ENCODE results near the gene SSBP3. TPM values are rescaled to one million over a fixed set of nuclear protein-coding genes. Genes with fewer than 3 reads are reported as not detected.

Gene SSBP3
- total RNA-seq, 1 donor from 2014 or later, result 104 TPM

GRCh38 chr1:54284781-54285529, 121.2 kb downstream of the SSBP3 start:
- intact Hi-C loops (cut with DNase I), result no loop called here
- no peak for ATAC-seq
- no peak for DNase-seq (ENCODE audit: low spot score)

- intact Hi-C loops (cut with DNase I), result no loop called here
- ATAC-seq (no peak), DNase-seq (ENCODE audit: low spot score) (no peak)
Measured at GRCh38 chr1:54283635-54284385, 122.4 kb downstream of the SSBP3 start.

- intact Hi-C loops (cut with DNase I), result no loop called here
- DNase-seq (ENCODE audit: low spot score) (no peak), ATAC-seq (no peak)
Measured at GRCh38 chr1:54282101-54282847, 123.9 kb downstream of the SSBP3 start.

DNA sequence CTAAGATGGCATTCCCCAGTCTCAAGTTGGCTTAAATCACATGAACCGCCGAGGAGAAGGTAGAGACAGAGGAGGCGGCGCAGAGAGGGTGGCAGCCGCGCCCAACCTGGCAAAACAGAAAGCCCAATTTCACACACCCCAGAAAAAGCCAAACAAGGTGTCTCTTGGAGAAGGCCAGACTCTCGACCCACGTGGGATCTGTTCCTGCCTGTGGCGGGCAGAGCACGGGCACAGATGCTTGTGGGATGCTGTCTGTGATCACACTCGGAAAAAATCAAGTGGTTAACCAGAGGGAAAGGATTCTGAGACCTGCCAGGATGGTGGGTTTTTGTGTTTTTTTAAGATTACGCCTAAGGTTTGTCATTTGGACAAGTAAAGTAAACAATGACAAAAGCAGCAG, 125.5 kb downstream of the SSBP3 start:
- DNase-seq (ENCODE audit: low spot score), result no peak
- intact Hi-C loops (cut with DNase I), result no loop called here
- no peak for ATAC-seq

GRCh38 chr1:54279457-54279856, 126.7 kb downstream of the SSBP3 start:
- intact Hi-C loops (cut with DNase I), result loop anchor here (10.0 kb wide), 2 partner anchors 125 to 205 kb away; partner anchors contain the start of gene SSBP3
- no peak for ATAC-seq

DNA sequence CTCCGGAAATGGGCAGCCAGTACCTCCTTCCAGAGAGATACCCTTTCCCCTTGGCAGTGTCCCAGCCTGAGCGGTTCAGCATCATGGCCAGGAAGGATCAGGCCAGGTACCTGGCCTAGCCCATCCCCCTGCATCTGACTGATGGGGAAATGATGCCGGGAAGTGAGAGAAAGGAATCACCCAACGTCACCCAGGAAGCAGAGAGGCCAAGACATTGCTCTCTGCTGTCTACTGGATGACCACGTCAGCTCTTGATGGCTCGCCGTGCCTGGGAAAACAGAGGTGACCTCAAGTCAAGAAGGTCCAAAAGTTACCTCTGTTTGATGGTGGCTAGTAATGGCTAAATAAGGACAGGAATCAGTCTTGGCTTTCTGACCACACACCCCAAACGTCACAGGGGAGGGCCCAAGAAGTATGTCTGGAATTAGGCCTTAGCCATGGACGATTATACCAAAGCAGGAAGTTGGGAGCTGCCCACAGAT, 127.2 kb downstream of the SSBP3 start:
- ATAC-seq, result peak; percentile 15
- intact Hi-C loops (cut with DNase I), result loop anchor here (10.0 kb wide), 2 partner anchors 126 to 206 kb away; partner anchors contain the start of gene SSBP3

More at GRCh38 chr1:54279457-54279856, 126.7 kb downstream of the SSBP3 start:
- DNase-seq (ENCODE audit: low spot score), result no peak

GRCh38 chr1:54277451-54278341, 128.5 kb downstream of the SSBP3 start:
- DNase-seq (ENCODE audit: low spot score) (no peak), ATAC-seq (peak; percentile 30)
- intact Hi-C loops (cut with DNase I), result loop anchor here (10.0 kb wide), 2 partner anchors 127 to 207 kb away; partner anchors contain the start of gene SSBP3

More for the DNA sequence above, 127.2 kb downstream of the SSBP3 start:
- DNase-seq (ENCODE audit: low spot score), result no peak

DNA sequence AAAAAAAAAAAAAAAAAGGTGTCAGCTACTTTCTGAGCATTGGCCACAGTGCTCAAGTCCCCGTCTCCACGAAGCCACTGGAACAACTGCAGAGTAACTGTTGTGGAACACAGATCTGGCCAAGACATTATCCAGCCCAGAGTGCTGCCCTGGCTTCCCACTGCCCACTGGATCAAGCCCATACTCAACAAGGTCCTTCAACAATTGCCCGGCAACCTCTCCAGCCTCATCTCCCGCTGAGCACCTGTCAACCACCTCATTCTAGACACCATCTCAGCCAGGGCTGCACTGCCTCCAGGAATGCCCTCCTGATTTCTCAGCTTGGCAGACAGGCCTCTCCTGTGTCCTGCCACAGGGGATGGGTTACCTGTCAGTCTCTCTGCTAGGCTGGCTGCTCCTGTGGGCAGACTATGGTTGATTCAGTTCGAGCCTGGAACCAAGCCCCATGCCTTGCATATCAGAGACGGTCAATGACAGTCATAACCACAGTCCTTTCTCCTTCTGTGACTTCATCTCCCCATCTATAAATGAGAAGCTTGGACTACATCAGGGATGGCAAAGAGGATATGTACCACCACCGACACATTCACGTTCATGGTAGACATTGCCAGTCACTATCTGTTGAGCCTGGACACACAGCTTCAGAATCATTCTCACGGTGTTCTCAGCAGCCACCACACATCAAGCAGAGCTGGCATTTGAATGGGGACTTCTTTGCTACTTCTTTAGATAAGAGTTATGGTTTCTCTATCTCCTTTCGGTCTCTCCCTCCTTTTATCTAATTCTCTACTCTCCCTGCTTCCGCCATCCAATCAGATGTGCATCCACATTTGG, 129.4 kb downstream of the SSBP3 start:
- intact Hi-C loops (cut with DNase I), result loop anchor here (10.0 kb wide), 2 partner anchors 128 to 208 kb away; partner anchors contain the start of gene SSBP3
- no peak for DNase-seq (ENCODE audit: low spot score)
- no peak for ATAC-seq

DNA sequence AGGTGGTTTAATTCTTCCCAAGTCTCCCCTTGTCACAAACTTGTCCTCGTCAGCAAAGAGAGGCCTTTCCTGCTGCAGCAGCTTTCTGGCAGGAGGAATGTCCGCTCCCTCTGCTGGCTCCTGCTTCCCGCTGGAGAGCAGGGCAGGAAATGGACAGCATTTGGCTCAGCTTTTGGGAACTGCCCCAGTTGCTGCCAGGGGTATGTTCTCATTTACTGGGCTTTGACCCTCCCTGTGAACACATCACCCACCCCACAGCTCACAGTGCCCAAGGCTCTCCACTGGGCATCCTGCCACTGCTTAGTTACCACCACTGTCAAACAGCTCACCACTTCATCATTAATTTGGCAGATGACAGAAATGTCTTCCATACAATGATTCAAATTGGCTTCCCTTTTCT, 130.8 kb downstream of the SSBP3 start:
- ATAC-seq (no peak), DNase-seq (ENCODE audit: low spot score) (no peak)
- intact Hi-C loops (cut with DNase I), result loop anchor here (10.0 kb wide), 2 partner anchors 129 to 209 kb away; partner anchors contain the start of gene SSBP3

DNA sequence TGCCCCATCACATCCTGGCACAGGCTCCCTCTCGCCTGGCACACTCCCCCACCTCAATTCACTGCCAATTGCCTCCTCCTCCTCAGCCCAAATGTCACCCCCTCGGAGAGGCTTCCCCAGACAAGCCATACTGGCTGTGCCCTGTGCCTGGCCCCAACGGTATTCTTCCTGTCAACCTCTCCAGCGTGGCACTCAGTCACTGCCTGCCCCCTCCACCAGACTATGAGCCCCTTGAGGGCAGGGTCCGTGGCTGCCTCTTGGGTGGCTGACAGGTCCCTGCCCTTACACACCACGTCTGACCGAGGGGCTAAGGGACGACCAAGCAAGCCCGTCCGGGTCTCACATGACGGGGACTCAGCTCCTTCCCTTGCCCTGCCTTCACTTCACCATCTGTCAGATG, 131.3 kb downstream of the SSBP3 start:
- no peak for DNase-seq (ENCODE audit: low spot score)
- intact Hi-C loops (cut with DNase I), result loop anchor here (10.0 kb wide), 2 partner anchors 130 to 210 kb away; partner anchors contain the start of gene SSBP3
- ATAC-seq, result no peak

- DNase-seq (ENCODE audit: low spot score) (no peak), ATAC-seq (no peak)
- intact Hi-C loops (cut with DNase I), result loop anchor here (10.0 kb wide), 2 partner anchors 130 to 210 kb away; partner anchors contain the start of gene SSBP3
Measured at GRCh38 chr1:54274448-54274847, 131.7 kb downstream of the SSBP3 start.

GRCh38 chr1:54273795-54274163, 132.4 kb downstream of the SSBP3 start:
- intact Hi-C loops (cut with DNase I), result loop anchor here (10.0 kb wide), 2 partner anchors 131 to 211 kb away; partner anchors contain the start of gene SSBP3
- ATAC-seq (peak; percentile 67), DNase-seq (ENCODE audit: low spot score) (no peak)

DNA sequence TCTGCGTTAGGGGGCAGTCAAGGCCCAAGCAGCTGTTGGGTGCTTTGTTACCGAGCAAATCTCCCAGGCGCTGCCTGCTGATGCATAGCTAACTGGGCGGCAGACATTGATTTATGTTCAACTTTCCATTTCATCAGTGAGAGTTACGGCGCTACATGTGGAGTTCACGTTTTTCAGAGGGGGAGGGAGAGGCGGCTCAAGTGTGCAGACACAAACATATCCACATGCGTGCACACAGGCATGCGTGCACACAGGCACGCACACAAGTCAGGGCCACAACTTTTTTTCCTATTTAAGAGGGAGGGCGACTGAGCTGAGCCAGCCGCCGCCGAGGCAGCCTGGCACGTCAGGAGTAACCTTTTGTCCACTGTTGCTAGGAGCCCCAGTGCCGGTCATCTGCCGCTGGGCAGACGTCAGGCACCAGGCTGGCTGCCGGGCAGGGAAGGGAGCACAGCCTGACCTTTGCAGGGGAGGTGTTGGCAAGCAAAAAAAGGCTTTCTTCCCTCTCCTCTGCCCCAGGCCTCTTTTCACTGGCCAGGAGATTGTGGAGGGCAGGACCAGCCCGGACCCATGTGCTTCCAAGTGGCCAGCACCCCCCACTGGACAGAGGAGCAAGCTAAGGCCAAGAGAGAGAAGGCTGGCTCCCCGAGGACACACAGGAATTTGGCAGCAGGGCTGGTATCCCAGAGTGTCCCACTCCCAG, 133.0 kb downstream of the SSBP3 start:
- ATAC-seq (peak; percentile 82), DNase-seq (ENCODE audit: low spot score) (peak; percentile 81)
- intact Hi-C loops (cut with DNase I), result loop anchor here (10.0 kb wide), 2 partner anchors 132 to 212 kb away; partner anchors contain the start of gene SSBP3

DNA sequence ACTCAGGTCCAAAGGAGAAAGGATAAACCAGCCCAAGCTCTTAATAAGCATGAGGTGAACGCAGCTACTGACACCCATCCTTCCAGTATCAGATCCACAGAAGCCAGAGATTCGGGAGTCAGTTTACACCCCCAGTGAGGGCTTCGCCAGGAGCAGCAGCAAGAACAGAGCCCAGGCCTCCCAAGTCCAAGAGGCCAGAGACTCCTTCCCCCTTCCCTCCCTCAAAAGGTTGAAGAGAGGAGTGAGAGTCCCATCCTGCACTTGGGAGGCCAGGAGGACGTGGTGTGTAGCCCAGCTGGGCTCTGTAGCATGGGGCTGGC, 133.5 kb downstream of the SSBP3 start:
- ATAC-seq (no peak), DNase-seq (ENCODE audit: low spot score) (no peak)
- intact Hi-C loops (cut with DNase I), result loop anchor here (10.0 kb wide), 2 partner anchors 132 to 212 kb away; partner anchors contain the start of gene SSBP3

DNA sequence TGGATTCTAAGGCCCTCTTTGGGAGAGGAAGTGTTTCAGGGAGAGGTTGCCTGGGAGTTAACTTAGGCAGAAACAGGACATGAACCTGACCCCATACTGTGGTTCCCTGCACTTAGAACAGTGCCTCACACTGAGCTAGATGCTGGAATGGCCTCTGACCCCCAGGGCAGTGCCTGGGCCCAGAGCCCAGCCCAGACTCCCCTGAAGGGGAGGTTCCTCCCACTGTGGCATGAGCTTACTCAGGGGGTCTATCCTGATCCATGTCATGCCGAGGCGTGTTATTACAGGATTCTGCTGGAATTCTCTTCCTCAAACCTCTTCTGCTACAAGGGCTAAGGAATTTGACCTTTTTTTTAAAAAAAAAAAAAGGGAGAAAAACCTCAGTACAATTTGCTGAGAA, 134.1 kb downstream of the SSBP3 start:
- DNase-seq (ENCODE audit: low spot score) (no peak), ATAC-seq (peak; percentile 5)
- intact Hi-C loops (cut with DNase I), result loop anchor here (10.0 kb wide), 2 partner anchors 133 to 213 kb away; partner anchors contain the start of gene SSBP3

GRCh38 chr1:54271341-54271740, 134.9 kb downstream of the SSBP3 start:
- ATAC-seq, result no peak
- DNase-seq (ENCODE audit: low spot score), result no peak
- intact Hi-C loops (cut with DNase I), result loop anchor here (10.0 kb wide), 2 partner anchors 133 to 213 kb away; partner anchors contain the start of gene SSBP3

All from sciatic nerve (tissue), 2 donors.